SU-DHL-6 (cell line): ENCODE measurements around the gene FBXL16.

Source experiments
- EZH2phosphoT487 ChIP-seq: fragments of 200-600 bp; sonication (generic), shearing (Covaris generic); conservative IDR thresholded peaks from 2 replicates; pipeline ENCODE4 v1.6.1; 2018; ENCODE audit warnings: mild to moderate bottlenecking, antibody characterized with exemption, low read length, moderate library complexity, mixed read lengths
- TF ChIP-seq, protein P1 (sequence below): fragments of 200-600 bp; sonication (generic); IDR thresholded peaks from one replicate; pipeline ENCODE4 v1.5.1; 2017; ENCODE audit warnings: antibody characterized with exemption, mild to moderate bottlenecking, low read length, moderate library complexity; ENCODE audit not compliant: insufficient read depth, poor library complexity, severe bottlenecking

DNA sequence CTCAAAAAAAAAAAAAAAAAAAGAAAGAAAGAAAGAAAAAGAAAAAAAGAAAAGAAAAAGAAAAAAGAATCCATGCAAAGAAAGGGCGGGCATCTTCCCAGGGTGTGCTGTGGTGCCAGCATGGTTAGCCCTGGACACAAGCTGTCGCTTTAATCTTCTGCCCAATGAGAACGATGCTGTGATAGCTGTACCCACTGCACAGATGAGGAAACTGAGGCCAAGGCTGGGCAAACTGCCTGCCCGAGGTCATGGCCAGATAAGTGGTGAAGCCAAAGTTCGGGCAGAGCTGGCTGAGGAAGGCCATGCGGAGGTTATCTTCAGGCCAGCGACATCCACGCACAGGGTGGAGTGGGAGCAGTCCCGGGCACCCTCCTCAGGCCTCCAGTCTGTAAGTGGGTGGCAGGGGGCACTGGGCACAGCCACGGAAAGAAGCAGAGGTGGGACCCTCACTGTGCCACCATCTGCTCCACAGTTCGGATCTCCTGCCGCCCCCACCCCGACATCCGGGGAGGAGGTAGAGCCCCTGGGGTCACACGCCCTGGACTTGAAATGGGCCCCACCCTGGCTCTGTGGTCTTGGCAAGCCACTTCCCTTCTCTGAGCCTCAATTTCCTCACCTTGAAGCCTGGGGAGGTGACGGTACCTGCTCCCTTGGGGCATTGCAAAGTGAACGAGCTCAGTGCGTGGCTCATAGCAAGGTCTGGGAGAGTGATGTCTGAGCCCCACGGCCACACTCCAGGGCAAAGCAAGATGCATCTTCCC is 6.5 kb downstream of the FBXL16 start:
- TF ChIP-seq, protein P1, sequence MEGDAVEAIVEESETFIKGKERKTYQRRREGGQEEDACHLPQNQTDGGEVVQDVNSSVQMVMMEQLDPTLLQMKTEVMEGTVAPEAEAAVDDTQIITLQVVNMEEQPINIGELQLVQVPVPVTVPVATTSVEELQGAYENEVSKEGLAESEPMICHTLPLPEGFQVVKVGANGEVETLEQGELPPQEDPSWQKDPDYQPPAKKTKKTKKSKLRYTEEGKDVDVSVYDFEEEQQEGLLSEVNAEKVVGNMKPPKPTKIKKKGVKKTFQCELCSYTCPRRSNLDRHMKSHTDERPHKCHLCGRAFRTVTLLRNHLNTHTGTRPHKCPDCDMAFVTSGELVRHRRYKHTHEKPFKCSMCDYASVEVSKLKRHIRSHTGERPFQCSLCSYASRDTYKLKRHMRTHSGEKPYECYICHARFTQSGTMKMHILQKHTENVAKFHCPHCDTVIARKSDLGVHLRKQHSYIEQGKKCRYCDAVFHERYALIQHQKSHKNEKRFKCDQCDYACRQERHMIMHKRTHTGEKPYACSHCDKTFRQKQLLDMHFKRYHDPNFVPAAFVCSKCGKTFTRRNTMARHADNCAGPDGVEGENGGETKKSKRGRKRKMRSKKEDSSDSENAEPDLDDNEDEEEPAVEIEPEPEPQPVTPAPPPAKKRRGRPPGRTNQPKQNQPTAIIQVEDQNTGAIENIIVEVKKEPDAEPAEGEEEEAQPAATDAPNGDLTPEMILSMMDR: no peak
- no peak for TF ChIP-seq EZH2phosphoT487
